GM23338 (cell line): ENCODE data around the gene RPP25. TPM values are rescaled to one million over a fixed set of nuclear protein-coding genes. Genes with fewer than 3 reads are reported as not detected.

Source experiments
- ATAC-seq: fragments of 200-7000 bp; cut with Tn5 transposase; 3 replicates; pipeline ENCODE4 v1.9.1; 2020
- DNase-seq: peaks from one replicate; pipeline ENCODE4 v3.0.0-alpha.2; 2015; ENCODE audit warnings: low spot score
- H2AFZ ChIP-seq: fragments of 200-600 bp; sonication (generic); 2 replicates; pipeline ENCODE4 v1.8.0; 2016; ENCODE audit warnings: antibody characterized with exemption, mild to moderate bottlenecking, moderate library complexity
- H3F3A ChIP-seq: fragments of 200-600 bp; sonication (generic); replicated peaks from 2 replicates; pipeline ENCODE4 v1.8.0; 2017; ENCODE audit warnings: antibody characterized with exemption, mixed run types, low read depth
- H3K27ac ChIP-seq: fragments of 200-600 bp; sonication (generic); 2 replicates; pipeline ENCODE4 v1.6.1; 2016; ENCODE audit warnings: low read depth
- H3K27me3 ChIP-seq: fragments of 200-600 bp; sonication (generic); 2 replicates; pipeline ENCODE4 v1.8.0; 2016; ENCODE audit warnings: mild to moderate bottlenecking, mixed run types, moderate library complexity; ENCODE audit not compliant: insufficient read depth
- H3K36me3 ChIP-seq: fragments of 200-600 bp; sonication (generic); 2 replicates; pipeline ENCODE4 v1.8.0; 2016; ENCODE audit warnings: mild to moderate bottlenecking; ENCODE audit not compliant: insufficient read depth
- H3K4me1 ChIP-seq: fragments of 200-600 bp; sonication (generic); 2 replicates; pipeline ENCODE4 v1.8.0; 2016; ENCODE audit warnings: mild to moderate bottlenecking, moderate library complexity; ENCODE audit not compliant: insufficient read depth
- H3K4me2 ChIP-seq: fragments of 200-600 bp; sonication (generic); 2 replicates; pipeline ENCODE4 v1.7.1; 2017; ENCODE audit warnings: mixed run types
- H3K4me3 ChIP-seq: fragments of 200-600 bp; sonication (generic); 2 replicates; pipeline ENCODE4 v1.6.1; 2016; ENCODE audit warnings: mixed run types
- H3K79me2 ChIP-seq: fragments of 200-600 bp; sonication (generic); replicated peaks from 2 replicates; pipeline ENCODE4 v1.8.0; 2017; ENCODE audit warnings: mild to moderate bottlenecking; ENCODE audit not compliant: insufficient read depth
- H3K9me2 ChIP-seq: fragments of 200-600 bp; sonication (generic); 2 replicates; pipeline ENCODE4 v1.8.0; 2017; ENCODE audit not compliant: insufficient read depth
- H4K20me1 ChIP-seq: fragments of 200-600 bp; sonication (generic); replicated peaks from 2 replicates; pipeline ENCODE4 v1.8.0; 2017; ENCODE audit warnings: mild to moderate bottlenecking; ENCODE audit not compliant: insufficient read depth
- H3K27ac Mint-ChIP-seq: 2 replicates; pipeline ENCODE4 v1.8.0; 2020; ENCODE audit warnings: inconsistent platforms, mild to moderate bottlenecking, moderate library complexity, mixed read lengths
- H3K27me3 Mint-ChIP-seq: 3 replicates; pipeline ENCODE4 v1.8.0; 2022; ENCODE audit warnings: low read depth, mild to moderate bottlenecking, moderate library complexity, mixed read lengths, inconsistent platforms; ENCODE audit not compliant: insufficient read depth, poor library complexity
- H3K36me3 Mint-ChIP-seq: 3 replicates; pipeline ENCODE4 v1.8.0; 2021; ENCODE audit warnings: low read depth, mild to moderate bottlenecking, inconsistent platforms, moderate library complexity, mixed read lengths
- H3K4me1 Mint-ChIP-seq: 3 replicates; pipeline ENCODE4 v1.8.0; 2020; ENCODE audit warnings: mild to moderate bottlenecking, inconsistent platforms, mixed read lengths
- H3K4me3 Mint-ChIP-seq: 3 replicates; pipeline ENCODE4 v1.8.0; 2021; ENCODE audit warnings: moderate library complexity, mild to moderate bottlenecking, inconsistent platforms, mixed read lengths
- H3K9me3 Mint-ChIP-seq: 3 replicates; pipeline ENCODE4 v1.8.0; 2020; ENCODE audit warnings: moderate library complexity, mild to moderate bottlenecking, inconsistent platforms, mixed read lengths
- CREB1 ChIP-seq: fragments of 250-450 bp; sonication (Bioruptor Pico); IDR thresholded peaks from 2 replicates; pipeline ENCODE4 v1.5.0; 2020; ENCODE audit warnings: low read depth, mild to moderate bottlenecking, moderate library complexity
- EZH2 ChIP-seq: fragments of 200-600 bp; sonication (generic); IDR thresholded peaks from one replicate; pipeline ENCODE4 v1.8.0; 2017; ENCODE audit warnings: antibody characterized with exemption, mild to moderate bottlenecking, low read depth; ENCODE audit not compliant: unreplicated experiment
- JUNB ChIP-seq: IDR thresholded peaks from one replicate; pipeline ENCODE4 v1.6.1; 2016; ENCODE audit warnings: antibody characterized with exemption; ENCODE audit not compliant: unreplicated experiment
- NANOG ChIP-seq: IDR thresholded peaks from 2 replicates; pipeline ENCODE4 v1.6.1; 2016; ENCODE audit warnings: antibody characterized with exemption, borderline replicate concordance
- POLR2AphosphoS5 ChIP-seq: IDR thresholded peaks from 2 replicates; pipeline ENCODE4 v1.6.1; 2016; ENCODE audit warnings: antibody characterized with exemption, low read depth
- STAT1 ChIP-seq: IDR thresholded peaks from one replicate; pipeline ENCODE4 v1.6.1; 2016; ENCODE audit warnings: antibody characterized with exemption; ENCODE audit not compliant: unreplicated experiment
- ZNF114 ChIP-seq: fragments of 250-450 bp; sonication (Bioruptor Pico); IDR thresholded peaks from 2 replicates; pipeline ENCODE4 v1.5.0; 2020; ENCODE audit warnings: mild to moderate bottlenecking, moderate library complexity
- ZNF331 ChIP-seq: fragments of 250-450 bp; sonication (Bioruptor Pico); IDR thresholded peaks from 2 replicates; pipeline ENCODE4 v1.5.0; 2020; ENCODE audit warnings: low read depth, mild to moderate bottlenecking, moderate library complexity
- polyA plus RNA-seq: library from polyadenylated mRNA; unstranded; fragments of >200 nt; fragmentation: Nextera tagmentation; extraction: Ambion mirVana; gene quantifications from 2 replicates; pipeline ENCODE4 v1.2.1, GENCODE V29; 2016
- total RNA-seq: library from RNA; depleted of rRNA; stranded (reverse); fragments of >200 nt; shearing (Covaris generic); gene quantifications from 2 replicates; pipeline ENCODE4 v1.2.3, GENCODE V29; 2014
- TF ChIP-seq, protein P1 (sequence below): IDR thresholded peaks from one replicate; pipeline ENCODE4 v1.6.1; 2018; ENCODE audit warnings: antibody characterized with exemption; ENCODE audit not compliant: unreplicated experiment
- TF ChIP-seq, protein P2 (sequence below): IDR thresholded peaks from 2 replicates; pipeline ENCODE4 v1.6.1; 2016; ENCODE audit warnings: antibody characterized with exemption
- TF ChIP-seq, protein P3 (sequence below), 2 experiments: fragments of 200-600 bp in 1 of 2; sonication (generic) in 1 of 2; conservative IDR thresholded peaks; 2 replicates each; pipeline versions ENCODE4 v1.5.1 to v1.6.1; 2016 to 2017; ENCODE audit warnings: antibody characterized with exemption in 2 of 2, low read depth in 2 of 2, mild to moderate bottlenecking in 2 of 2, moderate library complexity in 1 of 2
- TF ChIP-seq, protein P4 (sequence below): fragments of 250-450 bp; sonication (Bioruptor Pico); IDR thresholded peaks from 2 replicates; pipeline ENCODE4 v1.5.0; 2020; ENCODE audit warnings: mild to moderate bottlenecking, moderate library complexity

RPP25 gene
- total and polyA plus RNA-seq, 2 experiments from 2014 or later, result 14.8 to 18.8 TPM

- peaks cover 28% of the 10 kb centered on the region for H3K4me1 Mint-ChIP-seq
Measured at GRCh38 chr15:74962671-74963070, 6.1 kb upstream of the RPP25 start.

More at GRCh38 chr15:74962671-74963070, 6.1 kb upstream of the RPP25 start:
- H3K4me3 Mint-ChIP-seq, result no peak overlapping the region
- Histone ChIP-seq H3K4me2 (no peak overlapping the region), H3K9me2 (no peaks in the 10 kb centered on the region), H2AFZ (no peak overlapping the region), H3K36me3 (no peaks in the 10 kb centered on the region), H3K4me3 (no peak overlapping the region), H3K79me2 (no peaks in the 10 kb centered on the region), H3K27ac (no peak overlapping the region), H3K27me3 (peaks cover 38% of the 10 kb centered on the region), H3K4me1 (peaks cover 19% of the 10 kb centered on the region; the same call in 1 of the 2 replicates), H3F3A (peaks cover 9% of the 10 kb centered on the region; the same call in 1 of the 2 replicates), H4K20me1 (no peaks in the 10 kb centered on the region)
- no peaks in the 10 kb centered on the region for H3K9me3 Mint-ChIP-seq
- peaks cover 29% of the 10 kb centered on the region for H3K27me3 Mint-ChIP-seq
- H3K27ac Mint-ChIP-seq, result no peak overlapping the region
- TF ChIP-seq EZH2, result no peak
- TF ChIP-seq ZNF331, result no peak
- no peak for TF ChIP-seq STAT1
- TF ChIP-seq, protein P1, sequence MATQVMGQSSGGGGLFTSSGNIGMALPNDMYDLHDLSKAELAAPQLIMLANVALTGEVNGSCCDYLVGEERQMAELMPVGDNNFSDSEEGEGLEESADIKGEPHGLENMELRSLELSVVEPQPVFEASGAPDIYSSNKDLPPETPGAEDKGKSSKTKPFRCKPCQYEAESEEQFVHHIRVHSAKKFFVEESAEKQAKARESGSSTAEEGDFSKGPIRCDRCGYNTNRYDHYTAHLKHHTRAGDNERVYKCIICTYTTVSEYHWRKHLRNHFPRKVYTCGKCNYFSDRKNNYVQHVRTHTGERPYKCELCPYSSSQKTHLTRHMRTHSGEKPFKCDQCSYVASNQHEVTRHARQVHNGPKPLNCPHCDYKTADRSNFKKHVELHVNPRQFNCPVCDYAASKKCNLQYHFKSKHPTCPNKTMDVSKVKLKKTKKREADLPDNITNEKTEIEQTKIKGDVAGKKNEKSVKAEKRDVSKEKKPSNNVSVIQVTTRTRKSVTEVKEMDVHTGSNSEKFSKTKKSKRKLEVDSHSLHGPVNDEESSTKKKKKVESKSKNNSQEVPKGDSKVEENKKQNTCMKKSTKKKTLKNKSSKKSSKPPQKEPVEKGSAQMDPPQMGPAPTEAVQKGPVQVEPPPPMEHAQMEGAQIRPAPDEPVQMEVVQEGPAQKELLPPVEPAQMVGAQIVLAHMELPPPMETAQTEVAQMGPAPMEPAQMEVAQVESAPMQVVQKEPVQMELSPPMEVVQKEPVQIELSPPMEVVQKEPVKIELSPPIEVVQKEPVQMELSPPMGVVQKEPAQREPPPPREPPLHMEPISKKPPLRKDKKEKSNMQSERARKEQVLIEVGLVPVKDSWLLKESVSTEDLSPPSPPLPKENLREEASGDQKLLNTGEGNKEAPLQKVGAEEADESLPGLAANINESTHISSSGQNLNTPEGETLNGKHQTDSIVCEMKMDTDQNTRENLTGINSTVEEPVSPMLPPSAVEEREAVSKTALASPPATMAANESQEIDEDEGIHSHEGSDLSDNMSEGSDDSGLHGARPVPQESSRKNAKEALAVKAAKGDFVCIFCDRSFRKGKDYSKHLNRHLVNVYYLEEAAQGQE, result no peak
- TF ChIP-seq, protein P2, sequence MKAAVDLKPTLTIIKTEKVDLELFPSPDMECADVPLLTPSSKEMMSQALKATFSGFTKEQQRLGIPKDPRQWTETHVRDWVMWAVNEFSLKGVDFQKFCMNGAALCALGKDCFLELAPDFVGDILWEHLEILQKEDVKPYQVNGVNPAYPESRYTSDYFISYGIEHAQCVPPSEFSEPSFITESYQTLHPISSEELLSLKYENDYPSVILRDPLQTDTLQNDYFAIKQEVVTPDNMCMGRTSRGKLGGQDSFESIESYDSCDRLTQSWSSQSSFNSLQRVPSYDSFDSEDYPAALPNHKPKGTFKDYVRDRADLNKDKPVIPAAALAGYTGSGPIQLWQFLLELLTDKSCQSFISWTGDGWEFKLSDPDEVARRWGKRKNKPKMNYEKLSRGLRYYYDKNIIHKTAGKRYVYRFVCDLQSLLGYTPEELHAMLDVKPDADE, result no peak
- TF ChIP-seq, protein P3, sequence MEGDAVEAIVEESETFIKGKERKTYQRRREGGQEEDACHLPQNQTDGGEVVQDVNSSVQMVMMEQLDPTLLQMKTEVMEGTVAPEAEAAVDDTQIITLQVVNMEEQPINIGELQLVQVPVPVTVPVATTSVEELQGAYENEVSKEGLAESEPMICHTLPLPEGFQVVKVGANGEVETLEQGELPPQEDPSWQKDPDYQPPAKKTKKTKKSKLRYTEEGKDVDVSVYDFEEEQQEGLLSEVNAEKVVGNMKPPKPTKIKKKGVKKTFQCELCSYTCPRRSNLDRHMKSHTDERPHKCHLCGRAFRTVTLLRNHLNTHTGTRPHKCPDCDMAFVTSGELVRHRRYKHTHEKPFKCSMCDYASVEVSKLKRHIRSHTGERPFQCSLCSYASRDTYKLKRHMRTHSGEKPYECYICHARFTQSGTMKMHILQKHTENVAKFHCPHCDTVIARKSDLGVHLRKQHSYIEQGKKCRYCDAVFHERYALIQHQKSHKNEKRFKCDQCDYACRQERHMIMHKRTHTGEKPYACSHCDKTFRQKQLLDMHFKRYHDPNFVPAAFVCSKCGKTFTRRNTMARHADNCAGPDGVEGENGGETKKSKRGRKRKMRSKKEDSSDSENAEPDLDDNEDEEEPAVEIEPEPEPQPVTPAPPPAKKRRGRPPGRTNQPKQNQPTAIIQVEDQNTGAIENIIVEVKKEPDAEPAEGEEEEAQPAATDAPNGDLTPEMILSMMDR (conservative IDR thresholded peaks at IDR 0.05; ENCODE audit: low read depth in 2 of 2), result no peak
- no peak for TF ChIP-seq JUNB
- no peak for TF ChIP-seq NANOG
- TF ChIP-seq, protein P4, sequence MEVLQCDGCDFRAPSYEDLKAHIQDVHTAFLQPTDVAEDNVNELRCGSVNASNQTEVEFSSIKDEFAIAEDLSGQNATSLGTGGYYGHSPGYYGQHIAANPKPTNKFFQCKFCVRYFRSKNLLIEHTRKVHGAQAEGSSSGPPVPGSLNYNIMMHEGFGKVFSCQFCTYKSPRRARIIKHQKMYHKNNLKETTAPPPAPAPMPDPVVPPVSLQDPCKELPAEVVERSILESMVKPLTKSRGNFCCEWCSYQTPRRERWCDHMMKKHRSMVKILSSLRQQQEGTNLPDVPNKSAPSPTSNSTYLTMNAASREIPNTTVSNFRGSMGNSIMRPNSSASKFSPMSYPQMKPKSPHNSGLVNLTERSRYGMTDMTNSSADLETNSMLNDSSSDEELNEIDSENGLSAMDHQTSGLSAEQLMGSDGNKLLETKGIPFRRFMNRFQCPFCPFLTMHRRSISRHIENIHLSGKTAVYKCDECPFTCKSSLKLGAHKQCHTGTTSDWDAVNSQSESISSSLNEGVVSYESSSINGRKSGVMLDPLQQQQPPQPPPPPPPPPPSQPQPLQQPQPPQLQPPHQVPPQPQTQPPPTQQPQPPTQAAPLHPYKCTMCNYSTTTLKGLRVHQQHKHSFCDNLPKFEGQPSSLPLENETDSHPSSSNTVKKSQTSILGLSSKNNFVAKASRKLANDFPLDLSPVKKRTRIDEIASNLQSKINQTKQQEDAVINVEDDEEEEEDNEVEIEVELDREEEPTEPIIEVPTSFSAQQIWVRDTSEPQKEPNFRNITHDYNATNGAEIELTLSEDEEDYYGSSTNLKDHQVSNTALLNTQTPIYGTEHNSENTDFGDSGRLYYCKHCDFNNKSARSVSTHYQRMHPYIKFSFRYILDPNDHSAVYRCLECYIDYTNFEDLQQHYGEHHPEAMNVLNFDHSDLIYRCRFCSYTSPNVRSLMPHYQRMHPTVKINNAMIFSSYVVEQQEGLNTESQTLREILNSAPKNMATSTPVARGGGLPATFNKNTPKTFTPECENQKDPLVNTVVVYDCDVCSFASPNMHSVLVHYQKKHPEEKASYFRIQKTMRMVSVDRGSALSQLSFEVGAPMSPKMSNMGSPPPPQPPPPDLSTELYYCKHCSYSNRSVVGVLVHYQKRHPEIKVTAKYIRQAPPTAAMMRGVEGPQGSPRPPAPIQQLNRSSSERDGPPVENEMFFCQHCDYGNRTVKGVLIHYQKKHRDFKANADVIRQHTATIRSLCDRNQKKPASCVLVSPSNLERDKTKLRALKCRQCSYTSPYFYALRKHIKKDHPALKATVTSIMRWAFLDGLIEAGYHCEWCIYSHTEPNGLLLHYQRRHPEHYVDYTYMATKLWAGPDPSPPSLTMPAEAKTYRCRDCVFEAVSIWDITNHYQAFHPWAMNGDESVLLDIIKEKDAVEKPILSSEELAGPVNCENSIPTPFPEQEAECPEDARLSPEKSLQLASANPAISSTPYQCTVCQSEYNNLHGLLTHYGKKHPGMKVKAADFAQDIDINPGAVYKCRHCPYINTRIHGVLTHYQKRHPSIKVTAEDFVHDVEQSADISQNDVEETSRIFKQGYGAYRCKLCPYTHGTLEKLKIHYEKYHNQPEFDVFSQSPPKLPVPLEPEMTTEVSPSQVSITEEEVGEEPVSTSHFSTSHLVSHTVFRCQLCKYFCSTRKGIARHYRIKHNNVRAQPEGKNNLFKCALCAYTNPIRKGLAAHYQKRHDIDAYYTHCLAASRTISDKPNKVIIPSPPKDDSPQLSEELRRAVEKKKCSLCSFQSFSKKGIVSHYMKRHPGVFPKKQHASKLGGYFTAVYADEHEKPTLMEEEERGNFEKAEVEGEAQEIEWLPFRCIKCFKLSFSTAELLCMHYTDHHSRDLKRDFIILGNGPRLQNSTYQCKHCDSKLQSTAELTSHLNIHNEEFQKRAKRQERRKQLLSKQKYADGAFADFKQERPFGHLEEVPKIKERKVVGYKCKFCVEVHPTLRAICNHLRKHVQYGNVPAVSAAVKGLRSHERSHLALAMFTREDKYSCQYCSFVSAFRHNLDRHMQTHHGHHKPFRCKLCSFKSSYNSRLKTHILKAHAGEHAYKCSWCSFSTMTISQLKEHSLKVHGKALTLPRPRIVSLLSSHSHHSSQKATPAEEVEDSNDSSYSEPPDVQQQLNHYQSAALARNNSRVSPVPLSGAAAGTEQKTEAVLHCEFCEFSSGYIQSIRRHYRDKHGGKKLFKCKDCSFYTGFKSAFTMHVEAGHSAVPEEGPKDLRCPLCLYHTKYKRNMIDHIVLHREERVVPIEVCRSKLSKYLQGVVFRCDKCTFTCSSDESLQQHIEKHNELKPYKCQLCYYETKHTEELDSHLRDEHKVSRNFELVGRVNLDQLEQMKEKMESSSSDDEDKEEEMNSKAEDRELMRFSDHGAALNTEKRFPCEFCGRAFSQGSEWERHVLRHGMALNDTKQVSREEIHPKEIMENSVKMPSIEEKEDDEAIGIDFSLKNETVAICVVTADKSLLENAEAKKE (CRISPR knock-in tag), result no peak
- no peak for TF ChIP-seq POLR2AphosphoS5
- TF ChIP-seq ZNF114 (CRISPR knock-in tag), result no peak
- no peak for TF ChIP-seq CREB1
- no peaks in the 10 kb centered on the region for H3K36me3 Mint-ChIP-seq
- ATAC-seq (no peak), DNase-seq (no peak)
